ENCODE measurements around the gene AOC1.

AOC1 gene

GRCh38 chr7:150898475-150899011, 46.2 kb downstream of the AOC1 start:
- DNase-seq = peak; percentile 87

GRCh38 chr7:150900675-150901074, 48.4 kb downstream of the AOC1 start:
- DNase-seq = peak; percentile 36

GRCh38 chr7:150901160-150902035, 49.1 kb downstream of the AOC1 start:
- peak; percentile 91 for DNase-seq

GRCh38 chr7:150902078-150903033, 50.0 kb downstream of the AOC1 start:
- peak; percentile 44 for DNase-seq

GRCh38 chr7:150903606-150904005, 51.3 kb downstream of the AOC1 start:
- DNase-seq = peak; percentile 99

GRCh38 chr7:150904011-150904909, 51.9 kb downstream of the AOC1 start:
- DNase-seq = peak; percentile 54

- DNase-seq = no peak
Observed at GRCh38 chr7:150908173-150908572, 55.9 kb downstream of the AOC1 start.

GRCh38 chr7:150909200-150909995, 57.1 kb downstream of the AOC1 start:
- peak; percentile 33 for DNase-seq

GRCh38 chr7:150910305-150910995, 58.1 kb downstream of the AOC1 start:
- peak; percentile 53 for DNase-seq

GRCh38 chr7:150910996-150911422, 58.7 kb downstream of the AOC1 start:
- no peak for DNase-seq
